ENCODE data around the gene ATP11B. TPM values are rescaled to one million over a fixed set of nuclear protein-coding genes. Genes with fewer than 3 reads are reported as not detected.

ATP11B gene
- total and polyA plus RNA-seq, 9 of the 15 experiments (the other 6 are each of a cell fraction or from before 2014, with no cell fraction given) = 11.9 to 68.7 (median 41.8) TPM

DNA sequence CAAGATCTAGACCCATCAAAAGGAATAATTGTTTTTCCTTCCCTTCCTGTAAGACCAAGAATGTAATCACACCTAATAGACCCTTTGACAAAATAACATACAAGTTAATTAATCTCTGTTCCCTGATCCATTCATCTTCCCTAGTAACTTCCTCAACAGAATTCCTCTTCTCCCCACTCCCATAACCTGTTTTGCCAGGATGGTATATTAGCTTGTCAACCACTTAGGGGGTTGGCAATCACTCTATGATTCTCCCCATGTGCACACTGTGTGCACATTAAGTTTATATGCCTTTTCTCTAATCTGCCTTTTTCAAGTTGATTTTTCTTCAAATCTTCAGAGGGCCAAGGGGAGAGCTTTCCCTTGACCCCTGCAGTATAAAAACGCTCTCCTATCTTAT is 2.7 kb upstream of the ATP11B start:
- TF ChIP-seq YY1 (IDR thresholded peaks at IDR 0.05; ENCODE audit: borderline replicate concordance in 1 of 3, control insufficient read depth in 1 of 3, extremely low read depth in 1 of 3, insufficient read depth in 3 of 3, insufficient read length in 1 of 3, insufficient replicate concordance in 2 of 3, low read depth in 1 of 3, low read length in 2 of 3) = no peak
- TF ChIP-seq NFE2 (IDR thresholded peaks at IDR 0.05; ENCODE audit: low read depth) = no peak
- no peak for TF ChIP-seq ZNF699 (CRISPR knock-in tag; IDR thresholded peaks at IDR 0.05; ENCODE audit: insufficient replicate concordance)
- no peak for TF ChIP-seq LEF1 (IDR thresholded peaks at IDR 0.05)
- TF ChIP-seq, protein P1, sequence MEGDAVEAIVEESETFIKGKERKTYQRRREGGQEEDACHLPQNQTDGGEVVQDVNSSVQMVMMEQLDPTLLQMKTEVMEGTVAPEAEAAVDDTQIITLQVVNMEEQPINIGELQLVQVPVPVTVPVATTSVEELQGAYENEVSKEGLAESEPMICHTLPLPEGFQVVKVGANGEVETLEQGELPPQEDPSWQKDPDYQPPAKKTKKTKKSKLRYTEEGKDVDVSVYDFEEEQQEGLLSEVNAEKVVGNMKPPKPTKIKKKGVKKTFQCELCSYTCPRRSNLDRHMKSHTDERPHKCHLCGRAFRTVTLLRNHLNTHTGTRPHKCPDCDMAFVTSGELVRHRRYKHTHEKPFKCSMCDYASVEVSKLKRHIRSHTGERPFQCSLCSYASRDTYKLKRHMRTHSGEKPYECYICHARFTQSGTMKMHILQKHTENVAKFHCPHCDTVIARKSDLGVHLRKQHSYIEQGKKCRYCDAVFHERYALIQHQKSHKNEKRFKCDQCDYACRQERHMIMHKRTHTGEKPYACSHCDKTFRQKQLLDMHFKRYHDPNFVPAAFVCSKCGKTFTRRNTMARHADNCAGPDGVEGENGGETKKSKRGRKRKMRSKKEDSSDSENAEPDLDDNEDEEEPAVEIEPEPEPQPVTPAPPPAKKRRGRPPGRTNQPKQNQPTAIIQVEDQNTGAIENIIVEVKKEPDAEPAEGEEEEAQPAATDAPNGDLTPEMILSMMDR (IDR thresholded peaks at IDR 0.05 in 2 of 3, conservative IDR thresholded peaks at IDR 0.05 in 1 of 3; ENCODE audit: insufficient read depth in 2 of 3, low read depth in 1 of 3, low read length in 3 of 3) = no peak
- TF ChIP-seq, protein P2, sequence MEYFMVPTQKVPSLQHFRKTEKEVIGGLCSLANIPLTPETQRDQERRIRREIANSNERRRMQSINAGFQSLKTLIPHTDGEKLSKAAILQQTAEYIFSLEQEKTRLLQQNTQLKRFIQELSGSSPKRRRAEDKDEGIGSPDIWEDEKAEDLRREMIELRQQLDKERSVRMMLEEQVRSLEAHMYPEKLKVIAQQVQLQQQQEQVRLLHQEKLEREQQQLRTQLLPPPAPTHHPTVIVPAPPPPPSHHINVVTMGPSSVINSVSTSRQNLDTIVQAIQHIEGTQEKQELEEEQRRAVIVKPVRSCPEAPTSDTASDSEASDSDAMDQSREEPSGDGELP (CRISPR knock-in tag; IDR thresholded peaks at IDR 0.05; ENCODE audit: borderline replicate concordance) = no peak
- no peak for TF ChIP-seq EP300 (IDR thresholded peaks at IDR 0.05; ENCODE audit: low read length)
- no peak for TF ChIP-seq GABPB2 (CRISPR knock-in tag; conservative IDR thresholded peaks at IDR 0.05)
- H3K9ac ChIP-seq (ENCODE audit: insufficient read depth in 1 of 2, low read depth in 2 of 2, low read length in 2 of 2) = no peak overlapping the region
- H3K9me3 ChIP-seq (replicated peaks; ENCODE audit: control insufficient read depth, insufficient read depth, low read depth, low read length) = no peaks in the 10 kb centered on the region
- H2AFZ ChIP-seq (ENCODE audit: low read depth, low read length) = no peak overlapping the region
- H3K79me2 ChIP-seq (ENCODE audit: control insufficient read depth, insufficient read depth, low read length) = peaks cover 25% of the 10 kb centered on the region
- 42% methylated on average over 1 of the region's 1 CpG for WGBS (ENCODE audit: insufficient coverage, low coverage, missing lambda C conversion rate)
- ATAC-seq = no peak
- no peak overlapping the region for H3K4me2 ChIP-seq (ENCODE audit: insufficient read depth, low read length)
- in situ Hi-C loops (cut with MboI) = loop anchor here (5.0 kb wide), 1 partner anchor 73 kb away; no protein-coding TSS in a partner anchor
- H3K27ac ChIP-seq (ENCODE audit: extremely low read depth, low read depth, low read length) = no peak overlapping the region
- H3K36me3 ChIP-seq (ENCODE audit: control insufficient read depth, insufficient read depth, low read length) = no peaks in the 10 kb centered on the region
- H3K4me1 ChIP-seq (replicated peaks in 1 of 2; ENCODE audit: control insufficient read depth in 2 of 2, insufficient read depth in 2 of 2, low read length in 2 of 2) = peaks cover 10 to 20% of the 10 kb centered on the region in 2 experiments; a peak in 3 of 5 replicates
- H3K27me3 ChIP-seq (ENCODE audit: control insufficient read depth in 2 of 2, insufficient read depth in 2 of 2, low read length in 2 of 2) = no peaks in the 10 kb centered on the region
- H3K9me1 ChIP-seq (ENCODE audit: control insufficient read depth, insufficient read depth, low read length) = no peaks in the 10 kb centered on the region
- ChIA-PET CTCF (ENCODE audit: low intra/inter-chr PET ratio) (no interaction called here), POLR2A (interaction anchor here (0.9 kb wide), 1 partner anchor 20 kb away, joined by 3 read pairs; no protein-coding TSS in a partner anchor)
- intact Hi-C loops (cut with micrococcal nuclease) = loop anchor here (10.0 kb wide), 1 partner anchor 304 kb away; the partner anchor contains the start of gene MCCC1
- BruUV-seq (replicated peaks) = no TSS peak
- H4K20me1 ChIP-seq (replicated peaks; ENCODE audit: control insufficient read depth, insufficient read depth, low read length) = no peaks in the 10 kb centered on the region
- DNase-seq (ENCODE audit: extremely low read depth in 1 of 4, low spot score in 3 of 4) = no peak
- no peak for FAIRE-seq
- H3K4me3 ChIP-seq = no peak overlapping the region
